ENCODE data around the gene IL36RN. TPM values are rescaled to one million over a fixed set of nuclear protein-coding genes. Genes with fewer than 3 reads are reported as not detected.

The IL36RN gene
- total RNA-seq, 1 experiment from 2014 or later, result not detected

DNA sequence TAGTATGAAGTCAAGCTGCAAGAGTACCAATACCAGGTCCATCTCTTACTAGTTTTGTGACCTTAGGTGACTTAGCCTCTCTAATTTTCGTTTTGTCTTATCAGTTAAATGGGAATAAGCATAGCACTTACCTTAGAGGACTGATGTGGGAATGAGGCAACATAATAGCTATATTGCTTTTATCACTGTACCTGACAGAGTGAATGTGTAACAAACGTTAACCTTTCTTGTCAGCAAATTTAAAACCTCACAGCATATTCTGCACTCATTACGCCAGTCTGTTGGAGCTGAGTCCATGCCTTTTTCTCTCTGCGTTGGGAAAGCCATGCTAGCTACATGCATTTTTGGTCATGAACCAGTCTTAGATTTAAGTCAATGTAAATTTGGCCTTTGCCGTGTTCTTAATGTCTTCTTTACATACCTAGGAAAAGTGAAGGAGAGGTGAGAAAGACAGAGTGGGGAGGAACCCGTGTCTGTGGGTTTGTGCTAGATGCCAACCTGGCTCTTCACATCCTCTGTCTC lies 6.5 kb upstream of the IL36RN start, which contains the start of gene IL36B:
IL36B (minus strand) TSS at position 472 of the 522 bp plus-strand sequence.
- Histone ChIP-seq H3K36me3 (ENCODE audit: control insufficient read depth, insufficient read depth, low read length) (no peaks in the 10 kb centered on the region), H3K27me3 (replicated peaks; ENCODE audit: control insufficient read depth, insufficient read depth, low read length) (no peaks in the 10 kb centered on the region), H3K4me3 (ENCODE audit: low read depth, low read length) (no peak within 1 kb of the TSS), H3K9me3 (peaks cover 17% of the 10 kb centered on the region; the same call in 1 of the 2 replicates), H3K4me1 (no peaks in the 10 kb centered on the region)
- Mint-ChIP-seq H3K27ac (ENCODE audit: unreplicated experiment) (no peak within 1 kb of the TSS), H3K4me1 (ENCODE audit: low read depth, unreplicated experiment) (no peaks in the 10 kb centered on the region), H3K36me3 (ENCODE audit: insufficient read depth, unreplicated experiment) (no peaks in the 10 kb centered on the region), H3K9me3 (ENCODE audit: unreplicated experiment) (peaks cover 59% of the 10 kb centered on the region), H3K27me3 (ENCODE audit: insufficient read depth, unreplicated experiment) (no peaks in the 10 kb centered on the region), H3K4me3 (ENCODE audit: unreplicated experiment) (no peak within 1 kb of the TSS)
- intact Hi-C loops (cut with micrococcal nuclease; ENCODE audit: unreplicated experiment), result no loop called here
- no peak for DNase-seq
- BruUV-seq (replicated peaks), result no TSS peak
- POLR2A ChIA-PET, result no interaction called here
- CTCF ChIA-PET, result no interaction called here
- TF ChIP-seq, protein P1, sequence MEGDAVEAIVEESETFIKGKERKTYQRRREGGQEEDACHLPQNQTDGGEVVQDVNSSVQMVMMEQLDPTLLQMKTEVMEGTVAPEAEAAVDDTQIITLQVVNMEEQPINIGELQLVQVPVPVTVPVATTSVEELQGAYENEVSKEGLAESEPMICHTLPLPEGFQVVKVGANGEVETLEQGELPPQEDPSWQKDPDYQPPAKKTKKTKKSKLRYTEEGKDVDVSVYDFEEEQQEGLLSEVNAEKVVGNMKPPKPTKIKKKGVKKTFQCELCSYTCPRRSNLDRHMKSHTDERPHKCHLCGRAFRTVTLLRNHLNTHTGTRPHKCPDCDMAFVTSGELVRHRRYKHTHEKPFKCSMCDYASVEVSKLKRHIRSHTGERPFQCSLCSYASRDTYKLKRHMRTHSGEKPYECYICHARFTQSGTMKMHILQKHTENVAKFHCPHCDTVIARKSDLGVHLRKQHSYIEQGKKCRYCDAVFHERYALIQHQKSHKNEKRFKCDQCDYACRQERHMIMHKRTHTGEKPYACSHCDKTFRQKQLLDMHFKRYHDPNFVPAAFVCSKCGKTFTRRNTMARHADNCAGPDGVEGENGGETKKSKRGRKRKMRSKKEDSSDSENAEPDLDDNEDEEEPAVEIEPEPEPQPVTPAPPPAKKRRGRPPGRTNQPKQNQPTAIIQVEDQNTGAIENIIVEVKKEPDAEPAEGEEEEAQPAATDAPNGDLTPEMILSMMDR (IDR thresholded peaks at IDR 0.05; ENCODE audit: insufficient read depth in 1 of 2, low read depth in 1 of 2, low read length in 1 of 2, severe bottlenecking in 1 of 2, unreplicated experiment in 1 of 2), result no peak

DNA sequence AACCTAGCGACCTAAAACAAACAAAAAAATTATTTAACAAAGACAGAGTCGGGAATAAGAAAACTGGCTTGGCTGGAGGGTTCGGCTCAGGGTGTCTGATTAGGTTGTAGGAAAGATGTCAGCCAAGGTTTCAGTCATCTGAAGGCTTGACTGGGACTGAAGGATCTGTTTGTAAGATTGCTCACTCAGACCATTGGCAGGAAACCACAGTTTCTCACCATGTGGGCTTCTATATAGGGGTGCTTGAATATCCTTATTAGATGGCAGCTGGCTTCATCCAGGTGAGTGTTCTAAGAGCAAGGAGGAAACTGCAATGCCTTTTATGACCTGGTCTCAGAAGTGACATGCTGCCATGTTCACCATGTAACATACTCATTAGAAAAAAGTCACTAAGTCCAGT lies 5.3 kb upstream of the IL36RN start:
- Mint-ChIP-seq H3K4me3 (ENCODE audit: unreplicated experiment) (no peak overlapping the region), H3K27ac (ENCODE audit: unreplicated experiment) (no peak overlapping the region), H3K36me3 (ENCODE audit: insufficient read depth, unreplicated experiment) (no peaks in the 10 kb centered on the region), H3K4me1 (ENCODE audit: low read depth, unreplicated experiment) (peaks cover 5% of the 10 kb centered on the region), H3K27me3 (ENCODE audit: insufficient read depth, unreplicated experiment) (no peaks in the 10 kb centered on the region), H3K9me3 (ENCODE audit: unreplicated experiment) (peaks cover 49% of the 10 kb centered on the region)
- peaks cover 17% of the 10 kb centered on the region; the same call in 1 of the 2 replicates for H3K9me3 ChIP-seq
- ChIA-PET CTCF (no interaction called here), POLR2A (no interaction called here)
- no peak overlapping the region for H3K4me3 ChIP-seq (ENCODE audit: low read depth, low read length)
- no peaks in the 10 kb centered on the region for H3K27me3 ChIP-seq (replicated peaks; ENCODE audit: control insufficient read depth, insufficient read depth, low read length)
- DNase-seq, result no peak
- no peaks in the 10 kb centered on the region for H3K36me3 ChIP-seq (ENCODE audit: control insufficient read depth, insufficient read depth, low read length)
- TF ChIP-seq, protein P1 (IDR thresholded peaks at IDR 0.05; ENCODE audit: insufficient read depth in 1 of 2, low read depth in 1 of 2, low read length in 1 of 2, severe bottlenecking in 1 of 2, unreplicated experiment in 1 of 2), result no peak
- peaks cover 6% of the 10 kb centered on the region for H3K4me1 ChIP-seq
- intact Hi-C loops (cut with micrococcal nuclease; ENCODE audit: unreplicated experiment), result no loop called here
- BruUV-seq (replicated peaks), result no TSS peak

DNA sequence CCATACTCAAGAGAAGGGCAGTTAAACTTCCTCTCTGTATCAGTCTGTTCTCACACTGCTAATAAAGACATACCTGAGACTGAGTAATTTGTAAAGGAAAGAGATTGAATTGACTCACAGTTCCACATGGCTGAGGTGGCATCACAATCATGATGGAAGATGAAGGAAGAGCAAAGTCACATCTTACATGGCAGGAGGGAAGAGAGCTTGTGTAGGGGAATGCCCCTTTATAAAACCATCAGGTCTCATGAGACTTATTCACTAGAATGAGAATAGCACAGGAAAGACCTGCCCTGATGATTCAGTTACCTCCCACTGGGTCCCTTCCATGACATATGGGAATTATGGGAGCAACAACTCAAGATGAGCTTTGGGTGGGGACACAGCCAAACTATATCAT lies 4.9 kb upstream of the IL36RN start:
- TF ChIP-seq, protein P1 (IDR thresholded peaks at IDR 0.05; ENCODE audit: insufficient read depth in 1 of 2, low read depth in 1 of 2, low read length in 1 of 2, severe bottlenecking in 1 of 2, unreplicated experiment in 1 of 2), result no peak
- Mint-ChIP-seq H3K27ac (ENCODE audit: unreplicated experiment) (no peak overlapping the region), H3K27me3 (ENCODE audit: insufficient read depth, unreplicated experiment) (no peaks in the 10 kb centered on the region), H3K9me3 (ENCODE audit: unreplicated experiment) (peaks cover 48% of the 10 kb centered on the region), H3K4me1 (ENCODE audit: low read depth, unreplicated experiment) (peaks cover 7% of the 10 kb centered on the region), H3K36me3 (ENCODE audit: insufficient read depth, unreplicated experiment) (no peaks in the 10 kb centered on the region), H3K4me3 (ENCODE audit: unreplicated experiment) (no peak overlapping the region)
- no TSS peak for BruUV-seq (replicated peaks)
- ChIA-PET POLR2A (no interaction called here), CTCF (no interaction called here)
- Histone ChIP-seq H3K4me1 (peaks cover 9% of the 10 kb centered on the region), H3K27me3 (replicated peaks; ENCODE audit: control insufficient read depth, insufficient read depth, low read length) (no peaks in the 10 kb centered on the region), H3K36me3 (ENCODE audit: control insufficient read depth, insufficient read depth, low read length) (no peaks in the 10 kb centered on the region), H3K9me3 (peaks cover 17% of the 10 kb centered on the region; the same call in 1 of the 2 replicates), H3K4me3 (ENCODE audit: low read depth, low read length) (no peak overlapping the region)
- intact Hi-C loops (cut with micrococcal nuclease; ENCODE audit: unreplicated experiment), result no loop called here
- DNase-seq, result no peak

Measured in Caco-2 (cell line).